SK-MEL-5 (cell line): Measurements from ENCODE around the gene POLR2H. TPM values are rescaled to one million over a fixed set of nuclear protein-coding genes. Genes with fewer than 3 reads are reported as not detected.

Source experiments
- DNase-seq: peaks from one replicate; pipeline ENCODE4 v3.0.0-alpha.2; 2016; ENCODE audit warnings: low read depth, low spot score
- in situ Hi-C: cut with HindIII; loops from 2 replicates; pipeline ENCODE4 v1.10.0; 2016; ENCODE audit warnings: low sequenced_read_pairs, high pct_unique_total_duplicates, low pct_unique_long_range_greater_than_20kb
- total RNA-seq: library from RNA; depleted of rRNA; stranded (reverse); fragments of >200 nt; shearing (Covaris generic); gene quantifications from 2 replicates; pipeline ENCODE4 v1.2.3, GENCODE V29; 2014

POLR2H gene
- total RNA-seq, 1 experiment from 2014 or later: 131 TPM

- in situ Hi-C loops: no loop called here
- no peak for DNase-seq
These were observed 14.0 kb upstream of the POLR2H start for GRCh38 chr3:184347321-184348056.

DNA sequence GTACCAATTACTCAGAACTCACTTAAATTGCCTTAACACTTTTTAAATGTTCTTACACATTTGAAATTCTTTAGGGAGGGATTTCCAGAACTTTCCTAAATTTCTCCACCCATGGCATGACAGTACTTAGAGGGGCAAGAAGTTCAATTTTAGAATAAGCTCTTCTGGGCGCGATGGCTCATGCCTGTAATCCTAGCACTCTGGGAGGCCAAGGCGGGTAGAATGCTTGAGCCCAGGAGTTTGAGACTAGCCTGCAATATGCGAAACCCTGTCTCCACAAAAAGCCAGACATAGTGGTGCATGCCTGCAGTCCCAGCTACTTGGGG lies 13.5 kb upstream of the POLR2H start:
- in situ Hi-C loops: no loop called here
- no peak for DNase-seq

- no peak for DNase-seq
- in situ Hi-C loops: loop anchor here (25.0 kb wide), 1 partner anchor 187 kb away; no protein-coding TSS in a partner anchor
These were observed 11.7 kb upstream of the POLR2H start for GRCh38 chr3:184349563-184350470.

- in situ Hi-C loops: loop anchor here (25.0 kb wide), 1 partner anchor 187 kb away; no protein-coding TSS in a partner anchor
These were observed 10.9 kb upstream of the POLR2H start for GRCh38 chr3:184350618-184351017.

GRCh38 chr3:184351511-184352148 lies 9.9 kb upstream of the POLR2H start:
- in situ Hi-C loops: loop anchor here (25.0 kb wide), 1 partner anchor 186 kb away; no protein-coding TSS in a partner anchor
- DNase-seq: no peak

More at GRCh38 chr3:184350618-184351017, 10.9 kb upstream of the POLR2H start:
- DNase-seq: no peak

GRCh38 chr3:184352149-184352785 lies 9.2 kb upstream of the POLR2H start:
- in situ Hi-C loops: loop anchor here (25.0 kb wide), 1 partner anchor 185 kb away; no protein-coding TSS in a partner anchor
- no peak for DNase-seq

- DNase-seq: no peak
- in situ Hi-C loops: loop anchor here (25.0 kb wide), 1 partner anchor 184 kb away; no protein-coding TSS in a partner anchor
These were observed 8.5 kb upstream of the POLR2H start for GRCh38 chr3:184352897-184353545.

DNA sequence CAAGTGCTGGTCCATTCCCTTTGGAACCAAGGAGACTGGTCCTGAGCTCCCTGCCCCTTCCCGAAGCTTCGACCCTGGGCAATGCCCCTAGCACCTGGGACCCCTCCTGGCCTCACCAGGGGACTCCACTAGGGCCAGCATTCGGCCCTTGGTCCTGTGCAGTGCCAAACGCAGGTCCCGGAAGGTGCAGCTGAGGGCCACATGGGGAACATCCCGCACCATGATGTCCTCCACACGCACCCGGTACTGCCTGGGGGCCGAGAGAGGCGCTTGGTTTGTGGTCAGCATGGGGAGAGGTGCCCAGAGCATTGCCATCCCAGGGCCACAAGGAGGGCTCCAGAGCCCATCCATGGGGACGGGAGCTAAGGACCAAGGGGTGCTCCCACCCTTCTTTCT lies 8.0 kb upstream of the POLR2H start:
- no peak for DNase-seq
- in situ Hi-C loops: loop anchor here (25.0 kb wide), 1 partner anchor 184 kb away; no protein-coding TSS in a partner anchor

GRCh38 chr3:184354121-184354728 lies 7.3 kb upstream of the POLR2H start:
- in situ Hi-C loops: loop anchor here (25.0 kb wide), 1 partner anchor 183 kb away; no protein-coding TSS in a partner anchor
- peak; percentile 64 for DNase-seq

GRCh38 chr3:184354754-184355153 lies 6.8 kb upstream of the POLR2H start:
- DNase-seq: no peak
- in situ Hi-C loops: loop anchor here (25.0 kb wide), 1 partner anchor 183 kb away; no protein-coding TSS in a partner anchor

GRCh38 chr3:184355261-184356040 lies 6.1 kb upstream of the POLR2H start:
- DNase-seq: no peak
- in situ Hi-C loops: loop anchor here (25.0 kb wide), 1 partner anchor 182 kb away; no protein-coding TSS in a partner anchor

DNA sequence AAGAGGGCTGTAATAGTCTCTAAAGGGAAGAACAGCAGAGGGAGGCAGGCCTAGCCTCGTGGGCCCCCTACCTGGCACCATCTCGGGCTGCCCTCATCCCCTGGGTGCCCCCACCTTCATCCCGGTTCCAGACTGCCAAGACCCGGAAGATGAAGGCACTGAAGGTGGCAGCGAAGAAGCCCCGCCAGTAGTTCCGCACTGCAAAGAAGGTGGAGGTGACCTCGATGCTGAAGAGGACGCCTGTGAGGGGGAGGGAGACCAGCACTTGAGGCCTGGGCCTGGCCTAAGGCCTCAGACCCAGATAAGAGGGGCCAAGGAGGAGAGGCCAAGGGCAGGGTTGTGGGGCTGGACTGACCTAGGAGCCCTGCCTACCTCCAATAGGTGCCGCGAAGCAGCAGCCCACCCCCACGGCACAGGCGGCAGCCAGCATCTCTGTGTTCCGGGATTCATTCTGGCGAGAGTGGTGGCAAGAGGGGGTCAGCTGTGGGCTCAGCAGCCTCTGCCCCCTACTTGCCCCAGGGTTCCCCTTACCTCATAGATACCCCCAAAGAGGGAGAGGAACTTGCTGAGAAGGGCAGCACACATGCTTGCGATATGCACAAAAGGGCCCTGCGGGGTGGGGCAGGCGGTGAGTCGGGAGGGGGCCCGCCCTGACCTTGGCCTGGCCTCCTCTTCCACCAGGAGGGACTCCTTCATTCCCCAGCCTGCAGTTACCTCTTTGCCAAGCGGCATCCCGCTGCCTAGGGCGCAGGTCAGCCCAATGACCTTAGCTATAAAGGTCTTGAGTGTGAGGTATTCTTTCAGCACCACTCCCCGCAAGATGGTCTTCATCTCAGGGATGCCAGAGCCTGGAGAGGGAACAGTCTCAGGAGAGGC lies 4.0 kb upstream of the POLR2H start:
- no peak for DNase-seq
- in situ Hi-C loops: loop anchor here (25.0 kb wide), 1 partner anchor 180 kb away; no protein-coding TSS in a partner anchor

GRCh38 chr3:184358124-184358767 lies 3.3 kb upstream of the POLR2H start:
- in situ Hi-C loops: loop anchor here (25.0 kb wide), 1 partner anchor 179 kb away; no protein-coding TSS in a partner anchor
- no peak for DNase-seq

- in situ Hi-C loops: loop anchor here (25.0 kb wide), 1 partner anchor 178 kb away; no protein-coding TSS in a partner anchor
- DNase-seq: no peak
These were observed 2.6 kb upstream of the POLR2H start for GRCh38 chr3:184358921-184359350.
